OCI-LY7 (cell line): Measurements from ENCODE around the gene ALK.

Source experiments
- CTCF ChIP-seq: fragments of 200-600 bp; sonication (generic); conservative IDR thresholded peaks from 2 replicates; pipeline ENCODE4 v1.5.1; 2014; ENCODE audit warnings: mild to moderate bottlenecking, antibody characterized with exemption, low read length, moderate library complexity, mixed read lengths
- EZH2phosphoT487 ChIP-seq: fragments of 200-600 bp; sonication (generic); IDR thresholded peaks from 2 replicates; pipeline ENCODE4 v1.6.1; 2018; ENCODE audit warnings: low read depth, borderline replicate concordance, mild to moderate bottlenecking, mixed run types, antibody characterized with exemption, low read length, moderate library complexity, mixed read lengths

GRCh38 chr2:29558097-29558496, 363.3 kb downstream of the ALK start:
- TF ChIP-seq CTCF: no peak
- TF ChIP-seq EZH2phosphoT487: no peak
